Measurements from ENCODE around the gene FAM89B. TPM values are rescaled to one million over a fixed set of nuclear protein-coding genes. Genes with fewer than 3 reads are reported as not detected.

FAM89B gene
- total and polyA plus RNA-seq, 2 of the 8 experiments (the other 6 are each of a cell fraction or from before 2014, with no cell fraction given) = 15.8 to 32.4 TPM

DNA sequence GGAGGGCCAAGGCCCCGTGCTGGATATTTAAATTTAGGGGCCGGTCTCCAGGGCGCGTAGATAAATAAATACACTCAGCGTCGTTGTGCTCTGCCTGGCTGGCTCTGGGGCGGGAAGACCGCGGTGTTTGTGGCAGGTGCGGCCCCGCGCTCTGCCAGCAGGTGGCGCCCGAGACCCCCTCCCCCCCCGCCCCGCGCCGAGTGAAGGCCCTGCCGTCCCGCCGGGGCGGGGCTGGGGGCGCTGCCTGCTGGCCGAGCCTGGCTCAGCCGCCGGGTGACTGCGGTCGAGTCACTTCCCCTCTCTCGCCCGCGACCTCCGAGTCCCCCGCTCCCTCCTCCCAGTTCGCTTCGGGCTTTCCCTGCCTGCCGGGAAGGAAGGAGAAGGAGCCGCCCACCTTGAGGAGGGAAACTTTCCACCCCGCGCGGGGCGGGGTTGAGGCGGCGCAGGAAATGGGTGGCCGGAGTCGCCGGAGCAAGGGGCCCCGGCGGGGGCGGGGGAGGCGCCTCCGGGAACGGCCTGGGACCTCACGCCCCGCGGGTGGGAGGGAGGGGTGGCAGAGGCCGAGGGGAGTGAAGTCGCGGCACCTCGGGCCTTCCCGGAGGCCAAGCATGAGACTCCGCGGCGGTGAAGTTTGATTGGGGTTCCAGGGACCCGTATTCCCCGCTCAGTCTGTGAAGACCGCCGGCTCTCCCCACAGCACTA lies 1.9 kb downstream of the FAM89B start (continued):
- TF ChIP-seq SAP30 (IDR thresholded peaks at IDR 0.05; ENCODE audit: insufficient read depth, insufficient replicate concordance, low read length) (no peak), CHD1 (IDR thresholded peaks at IDR 0.05; ENCODE audit: low read depth, low read length) (no peak), EP300 (IDR thresholded peaks at IDR 0.05; ENCODE audit: borderline replicate concordance in 1 of 2, low read depth in 2 of 2, low read length in 2 of 2) (no peak), EZH2 (IDR thresholded peaks at IDR 0.05; ENCODE audit: low read depth, low read length, severe bottlenecking) (no peak), CEBPB (IDR thresholded peaks at IDR 0.05; ENCODE audit: low read depth, low read length) (no peak)
- TF ChIP-seq, protein P1, sequence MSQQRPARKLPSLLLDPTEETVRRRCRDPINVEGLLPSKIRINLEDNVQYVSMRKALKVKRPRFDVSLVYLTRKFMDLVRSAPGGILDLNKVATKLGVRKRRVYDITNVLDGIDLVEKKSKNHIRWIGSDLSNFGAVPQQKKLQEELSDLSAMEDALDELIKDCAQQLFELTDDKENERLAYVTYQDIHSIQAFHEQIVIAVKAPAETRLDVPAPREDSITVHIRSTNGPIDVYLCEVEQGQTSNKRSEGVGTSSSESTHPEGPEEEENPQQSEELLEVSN (IDR thresholded peaks at IDR 0.05) = peak; percentile 72
- TF ChIP-seq, protein P2, sequence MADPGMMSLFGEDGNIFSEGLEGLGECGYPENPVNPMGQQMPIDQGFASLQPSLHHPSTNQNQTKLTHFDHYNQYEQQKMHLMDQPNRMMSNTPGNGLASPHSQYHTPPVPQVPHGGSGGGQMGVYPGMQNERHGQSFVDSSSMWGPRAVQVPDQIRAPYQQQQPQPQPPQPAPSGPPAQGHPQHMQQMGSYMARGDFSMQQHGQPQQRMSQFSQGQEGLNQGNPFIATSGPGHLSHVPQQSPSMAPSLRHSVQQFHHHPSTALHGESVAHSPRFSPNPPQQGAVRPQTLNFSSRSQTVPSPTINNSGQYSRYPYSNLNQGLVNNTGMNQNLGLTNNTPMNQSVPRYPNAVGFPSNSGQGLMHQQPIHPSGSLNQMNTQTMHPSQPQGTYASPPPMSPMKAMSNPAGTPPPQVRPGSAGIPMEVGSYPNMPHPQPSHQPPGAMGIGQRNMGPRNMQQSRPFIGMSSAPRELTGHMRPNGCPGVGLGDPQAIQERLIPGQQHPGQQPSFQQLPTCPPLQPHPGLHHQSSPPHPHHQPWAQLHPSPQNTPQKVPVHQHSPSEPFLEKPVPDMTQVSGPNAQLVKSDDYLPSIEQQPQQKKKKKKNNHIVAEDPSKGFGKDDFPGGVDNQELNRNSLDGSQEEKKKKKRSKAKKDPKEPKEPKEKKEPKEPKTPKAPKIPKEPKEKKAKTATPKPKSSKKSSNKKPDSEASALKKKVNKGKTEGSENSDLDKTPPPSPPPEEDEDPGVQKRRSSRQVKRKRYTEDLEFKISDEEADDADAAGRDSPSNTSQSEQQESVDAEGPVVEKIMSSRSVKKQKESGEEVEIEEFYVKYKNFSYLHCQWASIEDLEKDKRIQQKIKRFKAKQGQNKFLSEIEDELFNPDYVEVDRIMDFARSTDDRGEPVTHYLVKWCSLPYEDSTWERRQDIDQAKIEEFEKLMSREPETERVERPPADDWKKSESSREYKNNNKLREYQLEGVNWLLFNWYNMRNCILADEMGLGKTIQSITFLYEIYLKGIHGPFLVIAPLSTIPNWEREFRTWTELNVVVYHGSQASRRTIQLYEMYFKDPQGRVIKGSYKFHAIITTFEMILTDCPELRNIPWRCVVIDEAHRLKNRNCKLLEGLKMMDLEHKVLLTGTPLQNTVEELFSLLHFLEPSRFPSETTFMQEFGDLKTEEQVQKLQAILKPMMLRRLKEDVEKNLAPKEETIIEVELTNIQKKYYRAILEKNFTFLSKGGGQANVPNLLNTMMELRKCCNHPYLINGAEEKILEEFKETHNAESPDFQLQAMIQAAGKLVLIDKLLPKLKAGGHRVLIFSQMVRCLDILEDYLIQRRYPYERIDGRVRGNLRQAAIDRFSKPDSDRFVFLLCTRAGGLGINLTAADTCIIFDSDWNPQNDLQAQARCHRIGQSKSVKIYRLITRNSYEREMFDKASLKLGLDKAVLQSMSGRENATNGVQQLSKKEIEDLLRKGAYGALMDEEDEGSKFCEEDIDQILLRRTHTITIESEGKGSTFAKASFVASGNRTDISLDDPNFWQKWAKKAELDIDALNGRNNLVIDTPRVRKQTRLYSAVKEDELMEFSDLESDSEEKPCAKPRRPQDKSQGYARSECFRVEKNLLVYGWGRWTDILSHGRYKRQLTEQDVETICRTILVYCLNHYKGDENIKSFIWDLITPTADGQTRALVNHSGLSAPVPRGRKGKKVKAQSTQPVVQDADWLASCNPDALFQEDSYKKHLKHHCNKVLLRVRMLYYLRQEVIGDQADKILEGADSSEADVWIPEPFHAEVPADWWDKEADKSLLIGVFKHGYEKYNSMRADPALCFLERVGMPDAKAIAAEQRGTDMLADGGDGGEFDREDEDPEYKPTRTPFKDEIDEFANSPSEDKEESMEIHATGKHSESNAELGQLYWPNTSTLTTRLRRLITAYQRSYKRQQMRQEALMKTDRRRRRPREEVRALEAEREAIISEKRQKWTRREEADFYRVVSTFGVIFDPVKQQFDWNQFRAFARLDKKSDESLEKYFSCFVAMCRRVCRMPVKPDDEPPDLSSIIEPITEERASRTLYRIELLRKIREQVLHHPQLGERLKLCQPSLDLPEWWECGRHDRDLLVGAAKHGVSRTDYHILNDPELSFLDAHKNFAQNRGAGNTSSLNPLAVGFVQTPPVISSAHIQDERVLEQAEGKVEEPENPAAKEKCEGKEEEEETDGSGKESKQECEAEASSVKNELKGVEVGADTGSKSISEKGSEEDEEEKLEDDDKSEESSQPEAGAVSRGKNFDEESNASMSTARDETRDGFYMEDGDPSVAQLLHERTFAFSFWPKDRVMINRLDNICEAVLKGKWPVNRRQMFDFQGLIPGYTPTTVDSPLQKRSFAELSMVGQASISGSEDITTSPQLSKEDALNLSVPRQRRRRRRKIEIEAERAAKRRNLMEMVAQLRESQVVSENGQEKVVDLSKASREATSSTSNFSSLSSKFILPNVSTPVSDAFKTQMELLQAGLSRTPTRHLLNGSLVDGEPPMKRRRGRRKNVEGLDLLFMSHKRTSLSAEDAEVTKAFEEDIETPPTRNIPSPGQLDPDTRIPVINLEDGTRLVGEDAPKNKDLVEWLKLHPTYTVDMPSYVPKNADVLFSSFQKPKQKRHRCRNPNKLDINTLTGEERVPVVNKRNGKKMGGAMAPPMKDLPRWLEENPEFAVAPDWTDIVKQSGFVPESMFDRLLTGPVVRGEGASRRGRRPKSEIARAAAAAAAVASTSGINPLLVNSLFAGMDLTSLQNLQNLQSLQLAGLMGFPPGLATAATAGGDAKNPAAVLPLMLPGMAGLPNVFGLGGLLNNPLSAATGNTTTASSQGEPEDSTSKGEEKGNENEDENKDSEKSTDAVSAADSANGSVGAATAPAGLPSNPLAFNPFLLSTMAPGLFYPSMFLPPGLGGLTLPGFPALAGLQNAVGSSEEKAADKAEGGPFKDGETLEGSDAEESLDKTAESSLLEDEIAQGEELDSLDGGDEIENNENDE (IDR thresholded peaks at IDR 0.05; ENCODE audit: insufficient replicate concordance, low read length) = no peak
- TF ChIP-seq, protein P3, sequence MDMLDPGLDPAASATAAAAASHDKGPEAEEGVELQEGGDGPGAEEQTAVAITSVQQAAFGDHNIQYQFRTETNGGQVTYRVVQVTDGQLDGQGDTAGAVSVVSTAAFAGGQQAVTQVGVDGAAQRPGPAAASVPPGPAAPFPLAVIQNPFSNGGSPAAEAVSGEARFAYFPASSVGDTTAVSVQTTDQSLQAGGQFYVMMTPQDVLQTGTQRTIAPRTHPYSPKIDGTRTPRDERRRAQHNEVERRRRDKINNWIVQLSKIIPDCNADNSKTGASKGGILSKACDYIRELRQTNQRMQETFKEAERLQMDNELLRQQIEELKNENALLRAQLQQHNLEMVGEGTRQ (IDR thresholded peaks at IDR 0.05; ENCODE audit: low read length) = no peak

Measured in H1 (cell line).